Dendritic cell treated with granulocyte-macrophage colony-stimulating factor and Interleukin-4, amounts not matched to agents 40 ng/mL and 50 ng/mL, for 4 days (primary cell): Measurements from ENCODE around the gene ADRA2A.

ENCODE experiments used
- H3K27ac Mint-ChIP-seq: one replicate; pipeline ENCODE4 v1.8.0; 2022; ENCODE audit warnings: mild to moderate bottlenecking, mixed read lengths
- H3K27me3 Mint-ChIP-seq: one replicate; pipeline ENCODE4 v1.8.0; 2022; ENCODE audit warnings: mild to moderate bottlenecking, mixed read lengths
- H3K36me3 Mint-ChIP-seq: one replicate; pipeline ENCODE4 v1.8.0; 2022; ENCODE audit warnings: low read depth, mixed read lengths
- H3K4me1 Mint-ChIP-seq: one replicate; pipeline ENCODE4 v1.8.0; 2022; ENCODE audit warnings: low read depth, mixed read lengths
- H3K4me3 Mint-ChIP-seq: one replicate; pipeline ENCODE4 v1.8.0; 2022; ENCODE audit warnings: mild to moderate bottlenecking, moderate library complexity, mixed read lengths
- H3K9me3 Mint-ChIP-seq: one replicate; pipeline ENCODE4 v1.8.0; 2022; ENCODE audit warnings: mixed read lengths
- intact Hi-C: fragments of 100-400 bp; cut with micrococcal nuclease; formaldehyde crosslinking; loops from one replicate; pipeline ENCODE4 v1.15.0; 2022

Gene ADRA2A

GRCh38 chr10:111110771-111111170 lies 33.9 kb downstream of the ADRA2A start:
- intact Hi-C loops = no loop called here
- no peak overlapping the region for H3K4me3 Mint-ChIP-seq

GRCh38 chr10:111112333-111112732 lies 35.5 kb downstream of the ADRA2A start:
- H3K27me3 Mint-ChIP-seq = no peaks in the 10 kb centered on the region
- no peaks in the 10 kb centered on the region for H3K36me3 Mint-ChIP-seq
- no peaks in the 10 kb centered on the region for H3K9me3 Mint-ChIP-seq
- H3K4me3 Mint-ChIP-seq = no peak overlapping the region
- H3K27ac Mint-ChIP-seq = no peak overlapping the region
- peaks cover 11% of the 10 kb centered on the region for H3K4me1 Mint-ChIP-seq
- intact Hi-C loops = no loop called here

More at GRCh38 chr10:111110771-111111170, 33.9 kb downstream of the ADRA2A start:
- Mint-ChIP-seq H3K36me3 (no peaks in the 10 kb centered on the region), H3K27me3 (no peaks in the 10 kb centered on the region), H3K9me3 (no peaks in the 10 kb centered on the region), H3K27ac (no peak overlapping the region), H3K4me1 (peaks cover 11% of the 10 kb centered on the region)

- H3K9me3 Mint-ChIP-seq = no peaks in the 10 kb centered on the region
- H3K4me1 Mint-ChIP-seq = peaks cover 11% of the 10 kb centered on the region
- H3K36me3 Mint-ChIP-seq = no peaks in the 10 kb centered on the region
- H3K4me3 Mint-ChIP-seq = no peak overlapping the region
- no peaks in the 10 kb centered on the region for H3K27me3 Mint-ChIP-seq
- H3K27ac Mint-ChIP-seq = no peak overlapping the region
- intact Hi-C loops = no loop called here
Measured at GRCh38 chr10:111113238-111113960, 36.6 kb downstream of the ADRA2A start.

DNA sequence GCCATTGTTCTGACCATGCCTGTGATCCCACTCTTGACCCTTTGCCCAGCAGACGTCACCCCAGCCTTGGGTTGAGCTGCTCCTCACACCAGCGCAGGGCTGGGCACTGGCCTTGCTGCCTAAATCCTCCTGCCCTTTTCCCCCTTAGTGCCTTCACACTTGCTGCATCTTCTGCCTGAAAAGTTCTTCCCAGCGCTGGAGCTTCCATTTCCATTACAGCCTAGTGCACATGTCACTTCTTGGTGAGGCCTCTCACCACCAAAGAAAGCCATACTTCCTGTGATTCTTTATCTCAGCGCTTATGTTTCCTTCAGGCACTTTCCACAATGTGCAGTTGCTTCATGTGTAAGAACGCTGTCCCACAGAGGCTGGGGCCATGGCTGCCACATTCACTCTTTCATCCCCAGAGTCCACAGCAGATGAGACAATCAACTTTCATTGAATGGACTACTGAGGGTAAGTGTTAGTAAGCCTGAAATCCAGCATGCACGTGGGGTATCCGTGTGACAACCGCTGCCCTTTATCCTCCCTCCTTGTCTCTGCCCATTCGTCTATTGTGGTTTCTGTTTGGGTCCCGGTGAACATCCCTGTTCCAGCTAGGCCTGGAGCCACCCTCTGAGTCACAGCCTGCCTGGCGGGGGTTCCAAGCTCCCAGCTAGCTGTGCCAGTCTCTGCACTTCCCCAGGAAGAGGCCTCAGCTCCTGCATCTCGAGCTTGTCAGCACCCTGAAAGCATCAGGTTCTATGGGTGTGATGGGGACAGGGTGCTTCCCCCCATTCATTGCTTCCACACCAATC lies 37.3 kb downstream of the ADRA2A start:
- H3K36me3 Mint-ChIP-seq = no peaks in the 10 kb centered on the region
- intact Hi-C loops = no loop called here
- H3K4me3 Mint-ChIP-seq = no peak overlapping the region

DNA sequence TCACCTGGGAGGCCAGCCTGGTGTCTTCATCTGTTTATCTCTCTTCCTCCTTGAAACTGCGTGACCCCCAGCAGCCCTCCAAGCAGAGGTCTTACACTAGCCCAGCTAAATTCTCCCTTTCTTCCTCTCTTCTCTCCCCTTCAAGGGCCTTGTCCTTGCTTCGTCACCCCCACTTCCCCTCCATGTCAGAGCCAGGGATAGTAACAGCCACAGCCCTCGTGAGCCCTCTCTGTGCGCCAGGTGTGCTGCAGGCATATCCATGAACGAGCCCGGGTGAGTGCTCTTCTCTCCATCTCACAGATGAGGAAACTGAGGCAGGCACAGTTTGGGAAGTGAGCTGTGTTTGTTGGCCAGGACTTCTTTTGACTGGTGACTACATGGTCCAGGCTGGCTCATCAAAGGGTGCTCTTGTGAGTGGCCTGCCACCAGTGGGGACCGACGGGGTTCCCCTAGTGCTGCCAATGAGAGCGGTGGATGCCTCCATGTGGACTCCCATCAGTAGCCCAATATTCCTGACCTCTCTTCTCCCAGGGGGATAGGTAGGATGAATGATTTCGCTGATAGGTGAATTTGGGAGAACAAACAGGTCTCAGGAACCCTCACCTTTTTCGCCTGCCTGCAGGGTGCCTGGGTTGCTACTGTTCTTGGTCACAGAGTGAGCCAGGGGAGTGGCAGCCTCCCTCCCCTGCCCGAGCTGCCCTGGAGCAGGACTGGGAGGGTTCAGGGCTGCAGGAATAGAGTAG lies 38.1 kb downstream of the ADRA2A start:
- intact Hi-C loops = no loop called here
- no peaks in the 10 kb centered on the region for H3K9me3 Mint-ChIP-seq
- H3K27ac Mint-ChIP-seq = no peak overlapping the region
- H3K4me3 Mint-ChIP-seq = no peak overlapping the region
- peaks cover 11% of the 10 kb centered on the region for H3K4me1 Mint-ChIP-seq
- H3K27me3 Mint-ChIP-seq = no peaks in the 10 kb centered on the region
- no peaks in the 10 kb centered on the region for H3K36me3 Mint-ChIP-seq

More for the DNA sequence above, 37.3 kb downstream of the ADRA2A start:
- peaks cover 11% of the 10 kb centered on the region for H3K4me1 Mint-ChIP-seq
- no peak overlapping the region for H3K27ac Mint-ChIP-seq
- H3K9me3 Mint-ChIP-seq = no peaks in the 10 kb centered on the region
- no peaks in the 10 kb centered on the region for H3K27me3 Mint-ChIP-seq

DNA sequence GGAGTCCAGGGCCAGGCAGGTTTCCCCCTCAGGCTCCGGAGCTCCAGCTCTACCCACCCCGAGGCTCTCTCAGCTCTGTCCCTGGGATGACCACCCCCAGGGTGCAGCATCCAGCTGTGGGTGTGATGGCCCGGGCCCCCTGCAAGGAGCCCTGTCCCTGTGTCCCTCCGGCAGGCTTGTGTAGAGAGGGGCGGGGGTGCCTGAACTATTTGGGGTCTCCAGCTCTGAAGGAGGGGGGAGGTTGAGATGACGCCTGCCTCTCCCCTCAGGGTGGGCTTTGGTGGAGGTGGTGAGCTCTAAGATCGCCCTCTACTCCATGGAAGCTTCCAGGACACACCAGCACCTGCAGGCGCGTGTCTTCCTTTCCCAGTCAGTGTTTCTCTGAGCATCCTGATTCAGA lies 39.4 kb downstream of the ADRA2A start:
- Mint-ChIP-seq H3K4me1 (peaks cover 11% of the 10 kb centered on the region), H3K27ac (no peak overlapping the region), H3K9me3 (no peaks in the 10 kb centered on the region), H3K36me3 (no peaks in the 10 kb centered on the region), H3K4me3 (no peak overlapping the region), H3K27me3 (no peaks in the 10 kb centered on the region)
- intact Hi-C loops = no loop called here

DNA sequence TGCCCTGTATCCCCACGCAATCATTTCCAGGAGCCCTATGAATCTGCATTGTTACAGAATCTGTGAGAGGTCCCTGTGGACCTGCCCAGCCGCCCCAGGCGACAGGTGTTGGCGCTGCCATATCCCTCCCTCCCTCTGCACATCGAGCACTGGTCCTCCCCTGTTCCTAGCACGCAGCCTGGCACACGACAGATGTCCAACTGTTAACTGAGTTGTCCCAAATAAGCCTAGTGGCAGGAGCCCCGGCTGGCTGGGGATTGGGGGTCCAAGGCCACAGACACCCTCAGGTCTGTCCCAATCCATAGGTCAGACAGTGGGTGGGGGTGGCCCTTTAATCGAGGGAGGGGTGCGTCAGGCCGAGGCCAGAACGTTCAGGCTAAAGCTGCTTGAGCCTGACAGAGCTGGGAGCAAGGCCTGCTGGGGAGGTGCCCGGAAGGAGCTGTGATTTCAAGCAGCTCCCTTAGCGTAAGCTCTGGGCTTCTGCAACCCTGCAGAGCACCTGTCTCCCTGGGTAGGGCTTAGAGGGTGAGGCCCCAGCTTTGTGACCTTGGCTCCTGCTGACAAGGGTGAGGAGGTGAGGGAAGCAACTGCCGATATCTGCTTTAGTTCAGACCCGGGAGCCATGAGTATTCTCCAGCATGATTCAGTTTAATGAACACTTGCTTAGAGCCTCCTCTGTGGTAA lies 40.1 kb downstream of the ADRA2A start:
- no peak overlapping the region for H3K4me3 Mint-ChIP-seq
- no peak overlapping the region for H3K27ac Mint-ChIP-seq

DNA sequence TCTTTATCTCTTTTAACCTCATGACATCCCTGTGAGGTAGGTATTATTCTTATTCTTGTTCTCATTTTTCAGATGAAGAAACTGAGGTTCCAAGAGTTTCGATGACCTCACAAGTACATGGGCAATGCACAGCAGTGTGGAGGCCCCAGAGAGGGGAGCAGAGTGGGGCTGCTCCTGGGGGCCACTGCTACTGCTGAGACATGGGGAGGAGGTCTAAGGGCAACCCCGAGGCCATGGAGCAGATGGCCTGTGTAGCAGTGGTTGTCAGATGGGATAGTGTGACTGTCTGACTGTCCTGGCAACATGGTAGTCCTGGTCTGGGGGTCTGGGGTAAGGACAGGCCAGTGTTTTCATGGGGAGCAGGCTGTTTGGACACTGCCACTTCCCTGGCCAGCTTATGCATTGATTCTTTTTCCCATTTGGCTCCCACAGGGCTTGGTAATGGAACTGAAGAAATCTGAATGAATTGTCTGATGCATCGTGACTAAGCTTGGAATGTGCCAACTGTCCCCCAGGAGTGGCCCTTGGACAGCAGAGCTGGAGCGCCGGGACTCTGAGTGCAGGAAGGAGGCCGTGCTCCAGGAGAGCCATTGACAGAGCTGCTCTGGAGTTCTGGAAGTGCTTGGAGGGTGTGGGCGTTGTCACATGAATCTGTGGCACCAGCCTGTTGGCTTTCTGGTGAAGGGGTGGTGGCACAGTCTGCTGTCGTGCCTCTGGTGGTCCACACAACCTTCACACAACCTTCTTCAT lies 40.9 kb downstream of the ADRA2A start:
- Mint-ChIP-seq H3K27ac (no peak overlapping the region), H3K27me3 (no peaks in the 10 kb centered on the region), H3K4me1 (peaks cover 11% of the 10 kb centered on the region), H3K36me3 (no peaks in the 10 kb centered on the region), H3K9me3 (no peaks in the 10 kb centered on the region), H3K4me3 (no peak overlapping the region)
- intact Hi-C loops = no loop called here

More for the DNA sequence above, 40.1 kb downstream of the ADRA2A start:
- H3K9me3 Mint-ChIP-seq = no peaks in the 10 kb centered on the region
- no peaks in the 10 kb centered on the region for H3K27me3 Mint-ChIP-seq
- no peaks in the 10 kb centered on the region for H3K36me3 Mint-ChIP-seq
- H3K4me1 Mint-ChIP-seq = peaks cover 11% of the 10 kb centered on the region
- intact Hi-C loops = no loop called here

DNA sequence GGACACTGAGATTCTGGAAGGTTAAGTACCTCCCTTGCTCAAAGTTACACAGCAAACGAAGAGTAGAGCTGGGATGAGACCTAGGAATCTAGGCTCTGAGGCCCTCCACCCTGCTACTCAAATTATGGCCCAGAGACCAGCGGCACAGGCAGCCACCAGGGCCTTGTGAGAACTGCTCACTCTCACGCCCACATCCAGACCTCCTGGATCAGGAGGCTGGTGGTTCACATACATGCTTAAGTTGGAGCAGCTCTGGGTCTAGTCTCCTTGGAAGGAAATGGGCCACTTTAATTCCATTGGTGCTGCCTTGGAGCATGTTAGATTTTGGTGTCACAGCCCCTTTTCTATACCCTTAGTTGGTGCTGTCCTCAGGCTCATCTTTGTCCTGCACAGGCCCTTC lies 41.9 kb downstream of the ADRA2A start:
- Mint-ChIP-seq H3K9me3 (no peaks in the 10 kb centered on the region), H3K4me3 (no peak overlapping the region), H3K27ac (no peak overlapping the region), H3K36me3 (no peaks in the 10 kb centered on the region), H3K27me3 (no peaks in the 10 kb centered on the region), H3K4me1 (peaks cover 11% of the 10 kb centered on the region)
- intact Hi-C loops = no loop called here

DNA sequence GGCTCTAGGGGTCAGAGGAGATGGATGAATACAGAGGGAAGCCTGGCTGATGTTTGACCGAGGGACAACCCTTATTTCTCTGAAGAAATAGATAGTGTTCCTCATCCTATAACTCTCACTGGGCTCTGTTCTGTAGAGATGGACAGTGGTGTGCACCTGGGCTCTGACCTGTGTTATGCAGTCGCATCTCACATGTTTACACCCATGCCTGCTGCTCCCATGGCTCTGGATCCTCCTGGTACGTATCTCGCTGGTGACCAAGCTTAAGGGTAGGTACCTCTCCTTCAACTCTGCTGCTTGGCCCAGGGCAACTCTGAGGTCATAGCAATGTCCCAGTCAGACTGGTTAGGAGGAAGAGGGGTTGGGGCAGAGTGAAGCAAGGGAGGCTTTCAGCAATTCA lies 42.8 kb downstream of the ADRA2A start:
- H3K4me3 Mint-ChIP-seq = no peak overlapping the region
- no peaks in the 10 kb centered on the region for H3K9me3 Mint-ChIP-seq
- H3K36me3 Mint-ChIP-seq = no peaks in the 10 kb centered on the region
- intact Hi-C loops = no loop called here
- no peak overlapping the region for H3K27ac Mint-ChIP-seq
- H3K4me1 Mint-ChIP-seq = peaks cover 4% of the 10 kb centered on the region
- H3K27me3 Mint-ChIP-seq = no peaks in the 10 kb centered on the region

DNA sequence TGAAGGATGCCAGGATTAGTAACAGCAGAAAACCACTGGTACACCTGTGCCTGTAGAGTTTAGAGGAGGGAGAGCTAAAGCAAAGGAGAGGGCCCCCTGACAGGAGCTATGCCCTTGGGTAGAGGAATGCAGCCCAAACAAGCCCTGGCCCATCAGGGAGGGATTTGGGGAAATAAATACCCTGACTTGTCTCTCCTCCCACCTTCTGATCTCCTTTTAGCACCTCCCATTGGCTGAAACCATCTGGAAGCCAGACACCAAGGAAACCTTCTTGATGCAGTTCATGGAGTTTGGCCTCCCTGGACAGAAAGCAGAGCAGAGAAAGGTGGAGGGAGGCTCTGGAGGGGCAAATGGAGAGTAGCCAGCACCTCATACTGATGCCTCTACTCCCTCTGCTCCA lies 45.3 kb downstream of the ADRA2A start:
- no peak overlapping the region for H3K4me3 Mint-ChIP-seq
- H3K4me1 Mint-ChIP-seq = no peaks in the 10 kb centered on the region
- no peak overlapping the region for H3K27ac Mint-ChIP-seq
- no peaks in the 10 kb centered on the region for H3K27me3 Mint-ChIP-seq
- H3K9me3 Mint-ChIP-seq = no peaks in the 10 kb centered on the region
- no peaks in the 10 kb centered on the region for H3K36me3 Mint-ChIP-seq
- intact Hi-C loops = no loop called here

GRCh38 chr10:111123883-111124282 lies 47.1 kb downstream of the ADRA2A start:
- Mint-ChIP-seq H3K9me3 (no peaks in the 10 kb centered on the region), H3K4me1 (peaks cover under 1% of the 10 kb centered on the region), H3K27me3 (no peaks in the 10 kb centered on the region), H3K4me3 (no peak overlapping the region), H3K27ac (no peak overlapping the region), H3K36me3 (no peaks in the 10 kb centered on the region)
- intact Hi-C loops = no loop called here

GRCh38 chr10:111125102-111125501 lies 48.3 kb downstream of the ADRA2A start:
- Mint-ChIP-seq H3K9me3 (no peaks in the 10 kb centered on the region), H3K36me3 (no peaks in the 10 kb centered on the region)
- intact Hi-C loops = no loop called here

More at GRCh38 chr10:111125102-111125501, 48.3 kb downstream of the ADRA2A start:
- H3K4me3 Mint-ChIP-seq = no peak overlapping the region
- no peak overlapping the region for H3K27ac Mint-ChIP-seq
- H3K4me1 Mint-ChIP-seq = peaks cover 6% of the 10 kb centered on the region
- H3K27me3 Mint-ChIP-seq = no peaks in the 10 kb centered on the region
